Articular chondrocyte of knee joint (primary cell): ENCODE data around the gene PLCD1. TPM values are rescaled to one million over a fixed set of nuclear protein-coding genes. Genes with fewer than 3 reads are reported as not detected.

Experiments used
- small RNA-seq: library from RNA; depleted of rRNA; stranded (forward); fragments of <200 nt; gene quantifications from one replicate; pipeline ENCODE3, GENCODE V24; 2012
- total RNA-seq: library from RNA; depleted of rRNA; stranded (reverse); fragments of >200 nt; gene quantifications from 2 replicates; pipeline ENCODE4 v1.2.3, GENCODE V29; 2012

PLCD1 gene
- total RNA-seq: 42.3 and 42.7 TPM in 2 replicates

GRCh38 chr3:38029400-38030125 is at the start of gene PLCD1:
PLCD1 (minus strand) TSS chr3:38029642; CDS start chr3:38029539, 103 bp downstream.

DNA sequence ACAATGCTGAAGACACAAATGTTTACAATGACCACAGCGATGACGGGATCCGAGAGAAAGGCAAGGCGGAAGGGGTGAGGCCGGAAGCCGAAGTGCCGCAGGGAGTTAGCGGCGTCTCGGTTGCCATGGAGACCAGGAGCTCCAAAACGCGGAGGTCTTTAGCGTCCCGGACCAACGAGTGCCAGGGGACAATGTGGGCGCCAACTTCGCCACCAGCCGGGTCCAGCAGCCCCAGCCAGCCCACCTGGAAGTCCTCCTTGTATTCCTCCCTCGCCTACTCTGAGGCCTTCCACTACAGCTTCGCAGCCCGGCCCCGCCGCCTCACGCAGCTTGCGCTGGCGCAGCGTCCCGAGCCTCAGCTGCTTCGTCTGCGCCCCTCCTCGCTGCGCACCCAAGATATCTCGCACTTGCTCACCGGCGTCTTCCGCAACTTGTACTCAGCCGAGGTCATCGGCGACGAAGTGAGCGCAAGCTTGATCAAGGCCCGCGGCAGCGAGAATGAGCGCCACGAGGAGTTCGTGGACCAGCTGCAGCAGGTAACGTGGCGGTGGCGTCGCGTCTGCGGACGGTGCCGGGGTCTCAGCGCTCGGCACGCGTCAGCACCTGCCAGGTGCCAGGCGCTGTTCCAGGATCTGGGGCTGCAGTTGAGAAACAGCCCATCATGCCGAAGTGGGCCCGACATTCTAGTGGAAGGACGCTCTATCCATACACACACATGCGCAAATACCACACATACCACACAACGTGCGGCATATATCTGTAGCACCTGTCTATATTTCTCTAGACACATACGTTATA is 9.9 kb upstream of the PLCD1 start, which contains the start of gene DLEC1:
DLEC1 (plus strand) TSS at position 108 of the 798 bp plus-strand sequence; CDS start at position 126, 18 bp downstream.

DNA sequence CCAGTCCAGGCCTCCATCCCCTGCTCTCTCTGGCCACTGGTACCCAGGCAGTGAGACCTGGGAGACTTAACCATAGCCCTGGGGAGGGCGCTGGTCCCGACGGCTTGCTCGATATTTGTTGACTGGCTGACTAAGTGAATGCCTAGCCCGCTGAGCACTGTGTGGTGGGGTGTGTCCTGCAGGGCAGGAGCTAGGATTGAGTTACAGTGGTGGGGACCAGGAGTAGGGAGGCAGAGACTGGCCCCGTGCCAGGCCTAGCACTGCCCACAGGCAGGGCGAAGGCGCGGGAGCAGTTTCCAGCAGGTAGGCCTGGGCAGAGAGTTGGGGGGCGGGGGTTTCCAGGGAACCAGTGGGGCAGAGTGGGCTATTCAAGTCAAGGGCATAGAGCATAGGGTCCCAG is 38.9 kb downstream of the PLCD1 start, which contains the start of gene VILL:
VILL (plus strand) TSS at position 260 of the 400 bp plus-strand sequence. CDS start 2,887 bp downstream, outside the sequence.

Small RNAs within 50 kb of the gene (small RNA-seq; reads per million reads assigned to genes)
- gene MIR26A1: 165 reads per million, percentile 98 among the genes with 10 or more reads in this experiment
- not detected for gene RF00019

Other genes starting within 250 kb of the PLCD1 start
- gene CTDSPL, start 167.8 kb downstream of the PLCD1 start, total RNA-seq: 36.1 and 36.3 TPM in 2 replicates
- gene VILL, start 38.9 kb downstream of the PLCD1 start, total RNA-seq: 5.4 and 6.5 TPM in 2 replicates
- gene DLEC1, start 9.6 kb upstream of the PLCD1 start, total RNA-seq: 0.26 and 0.54 TPM in 2 replicates
- gene ACAA1, start 107.5 kb upstream of the PLCD1 start, total RNA-seq: 37.0 and 46.3 TPM in 2 replicates
- gene MYD88, start 109.0 kb upstream of the PLCD1 start, total RNA-seq: 13.1 and 14.9 TPM in 2 replicates
- 67.3 and 85.3 TPM in 2 replicates for gene OXSR1, start 135.9 kb upstream of the PLCD1 start, total RNA-seq
- 0.86 and 1.0 TPM in 2 replicates for gene SLC22A13, start 236.2 kb upstream of the PLCD1 start, total RNA-seq